Activated CD8-positive, alpha-beta memory T cell treated with anti-CD3 and anti-CD28 coated beads, Interleukin-2, amount 10 ng/mL, durations not matched to agents 7 days and 5 days (primary cell): Measurements from ENCODE around the gene CUL1. TPM values are rescaled to one million over a fixed set of nuclear protein-coding genes. Genes with fewer than 3 reads are reported as not detected.

ENCODE experiments used
- ATAC-seq: fragments of 150-1000 bp; cut with Tn5 transposase; one replicate; pipeline ENCODE4 v1.10.0; 2021; ENCODE audit warnings: moderate library complexity
- CTCF ChIA-PET: fragments of 350-600 bp; sonication (Branson Sonifier 250); formaldehyde crosslinking; loops from one replicate; lab custom pipeline; 2021; ENCODE audit warnings: antibody characterized with exemption; lab: Charles Lee
- DNase-seq: peaks from one replicate; pipeline ENCODE4 v3.0.0-alpha.2; 2020
- H3K27ac Mint-ChIP-seq: one replicate; pipeline ENCODE4 v1.8.0; 2021; ENCODE audit warnings: mild to moderate bottlenecking, mixed read lengths
- H3K27me3 Mint-ChIP-seq: one replicate; pipeline ENCODE4 v1.8.0; 2021; ENCODE audit warnings: mixed read lengths
- H3K36me3 Mint-ChIP-seq: one replicate; pipeline ENCODE4 v1.8.0; 2021; ENCODE audit warnings: mild to moderate bottlenecking, mixed read lengths
- H3K4me1 Mint-ChIP-seq: one replicate; pipeline ENCODE4 v1.8.0; 2021; ENCODE audit warnings: mixed read lengths
- H3K4me3 Mint-ChIP-seq: one replicate; pipeline ENCODE4 v1.8.0; 2021; ENCODE audit warnings: mild to moderate bottlenecking, moderate library complexity, mixed read lengths
- H3K9me3 Mint-ChIP-seq: one replicate; pipeline ENCODE4 v1.8.0; 2022; ENCODE audit warnings: low read depth, mixed read lengths
- total RNA-seq, 2 experiments: library from RNA; stranded (reverse); gene quantifications; one replicate each; pipeline ENCODE4 v1.2.3, GENCODE V29; 2021

Gene CUL1
- total RNA-seq, 2 experiments from 2014 or later, result 55.3 to 84.3 TPM

DNA sequence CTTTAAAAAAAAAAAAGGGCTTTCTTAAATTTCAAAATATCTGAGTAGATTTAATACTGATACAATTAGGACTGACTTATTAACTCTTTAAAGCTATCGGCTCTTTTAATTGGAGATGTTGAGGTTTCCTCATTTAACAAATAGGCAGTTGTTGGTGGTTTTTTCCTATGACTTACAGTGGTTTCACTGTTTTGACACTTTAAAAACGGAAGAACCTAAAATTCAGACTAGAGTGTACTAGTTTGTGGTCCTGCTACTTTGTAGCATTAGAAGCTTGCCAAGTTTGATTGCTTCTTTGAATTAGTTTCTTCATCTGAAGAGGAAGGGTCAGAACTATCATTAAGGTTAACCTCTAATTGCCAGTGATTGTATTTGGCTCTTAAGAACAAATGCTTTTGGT lies 27.7 kb downstream of the CUL1 start:
- Mint-ChIP-seq H3K27ac (peak overlapping the region; percentile 61), H3K27me3 (no peaks in the 10 kb centered on the region), H3K4me3 (no peak overlapping the region), H3K4me1 (peaks cover 56% of the 10 kb centered on the region), H3K36me3 (peaks cover 9% of the 10 kb centered on the region), H3K9me3 (no peaks in the 10 kb centered on the region)
- CTCF ChIA-PET, result interaction anchor here (0.7 to 1.6 kb wide), 2 partner anchors 18 to 189 kb away, joined by 3 read pairs; no protein-coding TSS in a partner anchor
- ATAC-seq (peak; percentile 38), DNase-seq (no peak)

- Mint-ChIP-seq H3K27ac (no peak overlapping the region), H3K36me3 (peaks cover 14% of the 10 kb centered on the region), H3K9me3 (no peaks in the 10 kb centered on the region), H3K27me3 (no peaks in the 10 kb centered on the region), H3K4me3 (no peak overlapping the region), H3K4me1 (peaks cover 47% of the 10 kb centered on the region)
- ATAC-seq (peak; percentile 28), DNase-seq (no peak)
- CTCF ChIA-PET, result interaction anchor here (1.1 to 1.6 kb wide), 2 partner anchors 20 to 147 kb away, joined by 3 read pairs; no protein-coding TSS in a partner anchor
Observed at GRCh38 chr7:148727501-148728278, 29.0 kb downstream of the CUL1 start.

DNA sequence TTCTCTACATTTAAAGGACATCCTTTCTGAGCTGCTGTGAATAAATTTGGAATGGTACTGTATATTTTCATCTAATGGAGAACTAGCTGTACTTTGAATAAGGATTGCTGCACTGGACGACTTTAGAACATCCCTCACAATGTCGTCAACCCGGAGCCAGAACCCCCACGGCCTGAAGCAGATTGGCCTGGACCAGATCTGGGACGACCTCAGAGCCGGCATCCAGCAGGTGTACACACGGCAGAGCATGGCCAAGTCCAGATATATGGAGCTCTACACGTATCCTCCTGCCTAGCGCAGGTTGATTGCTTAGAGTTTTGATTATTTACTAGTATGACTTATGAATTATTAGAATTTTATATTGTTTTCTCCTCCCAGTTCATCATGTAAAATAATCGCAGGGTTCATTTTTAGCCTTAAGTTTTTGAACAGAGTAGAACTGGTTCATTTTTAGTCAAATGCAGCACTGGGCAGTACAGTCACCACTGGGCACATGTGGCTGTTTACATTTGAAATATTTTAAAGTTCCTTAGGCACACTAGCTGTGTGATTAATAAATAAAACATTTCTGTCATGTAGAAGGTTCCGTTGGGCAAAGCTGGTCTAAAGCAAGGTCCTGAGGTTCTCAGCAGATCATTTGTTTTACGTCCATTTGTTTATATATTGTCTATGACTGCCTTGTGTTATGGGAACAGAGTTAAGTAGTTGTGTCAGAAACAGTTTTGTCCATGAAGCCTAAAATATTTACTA lies 31.5 kb downstream of the CUL1 start:
- H3K27me3 Mint-ChIP-seq, result no peaks in the 10 kb centered on the region
- peak overlapping the region; percentile 21 for H3K27ac Mint-ChIP-seq
- DNase-seq, result no peak
- no peaks in the 10 kb centered on the region for H3K9me3 Mint-ChIP-seq
- H3K4me1 Mint-ChIP-seq, result peaks cover 49% of the 10 kb centered on the region
- peaks cover 31% of the 10 kb centered on the region for H3K36me3 Mint-ChIP-seq
- CTCF ChIA-PET, result interaction anchor here (1.5 kb wide), 1 partner anchor 31 kb away, joined by 4 read pairs; no protein-coding TSS in a partner anchor
- no peak for ATAC-seq
- H3K4me3 Mint-ChIP-seq, result no peak overlapping the region

DNA sequence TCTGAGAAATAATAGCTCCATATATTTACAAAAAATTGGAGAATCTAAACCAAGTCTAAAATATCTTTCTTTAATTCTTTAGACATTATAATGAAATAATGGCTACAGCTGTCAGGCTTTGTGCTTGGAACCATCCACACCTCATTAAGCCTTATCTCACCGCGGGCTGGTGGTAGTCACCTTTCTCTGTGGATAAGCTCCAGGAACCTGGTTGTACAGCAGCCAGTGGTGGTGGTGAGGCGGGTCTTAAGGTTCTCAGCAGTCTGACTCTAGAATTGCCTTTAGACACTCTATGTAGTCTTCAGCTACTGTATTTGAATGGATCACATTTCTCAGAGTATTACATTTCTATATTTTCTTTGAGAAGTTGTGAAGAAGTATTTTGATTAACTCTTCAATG lies 34.2 kb downstream of the CUL1 start:
- peaks cover 46% of the 10 kb centered on the region for H3K36me3 Mint-ChIP-seq

GRCh38 chr7:148733496-148733895 lies 34.8 kb downstream of the CUL1 start:
- Mint-ChIP-seq H3K4me3 (no peak overlapping the region), H3K27me3 (no peaks in the 10 kb centered on the region), H3K36me3 (peaks cover 52% of the 10 kb centered on the region), H3K27ac (peak overlapping the region; percentile 16), H3K4me1 (peaks cover 21% of the 10 kb centered on the region), H3K9me3 (no peaks in the 10 kb centered on the region)
- CTCF ChIA-PET, result no interaction called here
- no peak for ATAC-seq
- DNase-seq, result no peak

More for the DNA sequence above, 34.2 kb downstream of the CUL1 start:
- ATAC-seq, result no peak
- Mint-ChIP-seq H3K4me3 (no peak overlapping the region), H3K27me3 (no peaks in the 10 kb centered on the region), H3K27ac (no peak overlapping the region), H3K9me3 (no peaks in the 10 kb centered on the region), H3K4me1 (peaks cover 25% of the 10 kb centered on the region)
- CTCF ChIA-PET, result interaction anchor here (1.1 kb wide), 1 partner anchor 234 kb away, joined by 4 read pairs; no protein-coding TSS in a partner anchor
- no peak for DNase-seq

DNA sequence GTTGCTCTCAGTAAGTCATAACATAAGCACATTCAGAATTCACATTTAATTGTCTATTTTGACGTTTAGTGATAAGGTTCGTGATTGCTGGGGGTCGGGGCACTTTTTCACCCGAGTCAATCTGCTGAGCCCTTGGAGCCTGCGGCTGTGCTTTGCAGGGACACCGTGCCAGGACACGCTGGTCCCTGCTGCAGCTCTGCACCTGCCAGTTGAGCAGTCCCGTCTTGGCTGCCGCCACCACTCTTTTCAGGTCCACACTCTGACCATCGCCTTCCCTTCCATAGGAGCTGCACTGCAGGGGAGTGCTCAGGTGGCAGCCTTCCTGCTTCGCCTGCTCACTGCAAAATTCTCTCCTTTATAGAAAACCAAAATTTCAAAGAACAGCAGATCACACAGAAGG lies 36.4 kb downstream of the CUL1 start:
- Mint-ChIP-seq H3K9me3 (no peaks in the 10 kb centered on the region), H3K4me3 (no peak overlapping the region), H3K36me3 (peaks cover 62% of the 10 kb centered on the region), H3K4me1 (peaks cover 18% of the 10 kb centered on the region), H3K27me3 (no peaks in the 10 kb centered on the region), H3K27ac (no peak overlapping the region)
- CTCF ChIA-PET, result interaction anchor here (1.0 kb wide), 1 partner anchor 11 kb away, joined by 4 read pairs; no protein-coding TSS in a partner anchor
- DNase-seq, result no peak
- ATAC-seq, result no peak

GRCh38 chr7:148735967-148736366 lies 37.3 kb downstream of the CUL1 start:
- CTCF ChIA-PET, result interaction anchor here (1.0 kb wide), 1 partner anchor 10 kb away, joined by 4 read pairs; no protein-coding TSS in a partner anchor
- peaks cover 68% of the 10 kb centered on the region for H3K36me3 Mint-ChIP-seq
- no peaks in the 10 kb centered on the region for H3K9me3 Mint-ChIP-seq
- ATAC-seq (no peak), DNase-seq (no peak)
- H3K27me3 Mint-ChIP-seq, result no peaks in the 10 kb centered on the region
- H3K4me3 Mint-ChIP-seq, result no peak overlapping the region
- H3K27ac Mint-ChIP-seq, result no peak overlapping the region
- H3K4me1 Mint-ChIP-seq, result peaks cover 18% of the 10 kb centered on the region

DNA sequence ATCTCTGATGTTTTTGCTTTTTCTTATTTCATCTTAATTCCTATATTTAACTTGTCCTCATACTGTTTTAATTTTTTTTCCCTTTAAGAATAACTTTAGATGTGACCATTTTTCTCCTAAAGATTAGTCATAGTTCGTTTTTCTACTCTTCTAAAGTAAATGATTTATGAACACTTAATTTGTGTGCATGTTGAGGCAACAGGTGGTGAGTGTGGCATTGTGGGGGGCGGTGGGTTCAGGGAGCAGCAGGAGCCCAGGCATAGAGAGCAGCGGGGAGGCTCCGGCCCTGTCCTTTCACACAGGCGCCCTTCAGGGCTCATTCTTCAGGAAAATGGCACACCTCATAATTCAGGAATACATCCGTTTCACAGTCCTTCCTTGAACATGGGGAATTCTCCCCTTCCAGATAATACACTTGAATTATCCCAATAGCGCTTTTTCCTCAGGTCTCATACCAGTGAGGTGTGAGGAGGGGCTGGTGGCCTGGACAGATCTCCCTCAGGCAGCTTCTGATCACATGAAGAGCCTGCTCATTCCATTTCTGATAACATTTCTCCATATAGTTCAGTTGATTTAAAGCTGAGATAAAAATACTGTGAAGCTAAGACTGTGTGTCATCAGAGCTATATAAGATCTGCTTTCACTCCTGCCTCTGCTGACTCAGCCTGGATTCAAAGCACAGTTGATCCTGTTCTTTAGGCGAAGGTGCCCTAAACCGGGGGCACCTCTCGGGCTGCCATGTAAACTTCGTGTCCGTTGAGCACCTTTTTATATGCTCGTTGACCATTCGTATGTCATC lies 40.2 kb downstream of the CUL1 start:
- DNase-seq (no peak), ATAC-seq (no peak)
- H3K27ac Mint-ChIP-seq, result no peak overlapping the region
- H3K27me3 Mint-ChIP-seq, result no peaks in the 10 kb centered on the region
- no peak overlapping the region for H3K4me3 Mint-ChIP-seq
- CTCF ChIA-PET, result no interaction called here
- H3K4me1 Mint-ChIP-seq, result peaks cover 7% of the 10 kb centered on the region
- H3K36me3 Mint-ChIP-seq, result peaks cover 75% of the 10 kb centered on the region
- peaks cover 6% of the 10 kb centered on the region for H3K9me3 Mint-ChIP-seq

DNA sequence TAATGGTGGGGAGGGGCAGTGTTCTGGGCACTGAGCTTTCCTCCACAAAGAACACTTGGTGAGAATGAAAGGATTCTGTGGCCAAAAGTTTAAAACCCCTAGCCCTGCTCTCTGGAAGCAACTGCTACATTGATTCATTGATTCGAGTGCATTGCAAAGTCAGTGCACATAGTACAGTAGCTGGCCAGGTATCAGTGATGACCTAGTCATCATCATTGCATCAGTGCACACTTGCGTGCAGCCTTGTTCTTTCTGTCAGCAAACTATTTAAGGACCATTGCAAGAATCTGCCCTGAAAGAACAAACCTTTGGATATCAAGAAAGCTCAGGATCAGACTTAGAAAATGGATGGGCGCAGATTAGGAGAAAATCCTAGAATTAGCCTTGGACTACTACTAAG lies 47.4 kb downstream of the CUL1 start:
- peaks cover 6% of the 10 kb centered on the region for H3K9me3 Mint-ChIP-seq
- CTCF ChIA-PET, result interaction anchor here (1.2 to 1.3 kb wide), 2 partner anchors 10 to 11 kb away, joined by 4 read pairs; no protein-coding TSS in a partner anchor
- H3K4me1 Mint-ChIP-seq, result peaks cover 12% of the 10 kb centered on the region
- no peak for ATAC-seq
- no peak for DNase-seq
- H3K27ac Mint-ChIP-seq, result no peak overlapping the region
- no peaks in the 10 kb centered on the region for H3K27me3 Mint-ChIP-seq
- H3K4me3 Mint-ChIP-seq, result no peak overlapping the region
- peaks cover 61% of the 10 kb centered on the region for H3K36me3 Mint-ChIP-seq

- DNase-seq, result no peak
- CTCF ChIA-PET, result interaction anchor here (1.3 to 1.7 kb wide), 3 partner anchors 10 to 18 kb away, joined by 4 read pairs; no protein-coding TSS in a partner anchor
- Mint-ChIP-seq H3K4me3 (no peak overlapping the region), H3K4me1 (peaks cover 12% of the 10 kb centered on the region), H3K27me3 (no peaks in the 10 kb centered on the region), H3K36me3 (peaks cover 52% of the 10 kb centered on the region), H3K9me3 (peaks cover 5% of the 10 kb centered on the region), H3K27ac (no peak overlapping the region)
- ATAC-seq, result no peak
Observed at GRCh38 chr7:148747274-148747673, 48.6 kb downstream of the CUL1 start.

- CTCF ChIA-PET, result no interaction called here
- H3K4me1 Mint-ChIP-seq, result peaks cover 13% of the 10 kb centered on the region
- H3K4me3 Mint-ChIP-seq, result no peak overlapping the region
- H3K27me3 Mint-ChIP-seq, result no peaks in the 10 kb centered on the region
- DNase-seq, result no peak
- no peak for ATAC-seq
- no peaks in the 10 kb centered on the region for H3K9me3 Mint-ChIP-seq
- peaks cover 42% of the 10 kb centered on the region for H3K36me3 Mint-ChIP-seq
- H3K27ac Mint-ChIP-seq, result no peak overlapping the region
Observed at GRCh38 chr7:148750442-148751355, 52.0 kb downstream of the CUL1 start.

GRCh38 chr7:148753224-148753623 lies 54.5 kb downstream of the CUL1 start:
- peaks cover 43% of the 10 kb centered on the region for H3K36me3 Mint-ChIP-seq
- H3K27ac Mint-ChIP-seq, result no peak overlapping the region
- no peak overlapping the region for H3K4me3 Mint-ChIP-seq
- ATAC-seq (no peak), DNase-seq (no peak)
- CTCF ChIA-PET, result no interaction called here
- H3K4me1 Mint-ChIP-seq, result peaks cover 10% of the 10 kb centered on the region
- no peaks in the 10 kb centered on the region for H3K27me3 Mint-ChIP-seq
- no peaks in the 10 kb centered on the region for H3K9me3 Mint-ChIP-seq
